ENCODE results near the gene PCSK5.

- TF ChIP-seq POLR2A (IDR thresholded peaks at IDR 0.05) = no peak
- no peak for TF ChIP-seq CTCF (IDR thresholded peaks at IDR 0.05)
These were observed 46.2 kb upstream of the PCSK5 start for GRCh38 chr9:75844321-75844720.
